HepG2 (cell line): ENCODE data around the gene BOLL. TPM values are rescaled to one million over a fixed set of nuclear protein-coding genes. Genes with fewer than 3 reads are reported as not detected.

Experiments
- ATF5 ChIP-seq: sonication (generic); formaldehyde crosslinking; IDR thresholded peaks from 2 replicates; pipeline ENCODE4 v1.4.0; 2020; ENCODE audit warnings: mild to moderate bottlenecking, low read depth, missing genetic modification reagents
- CSRNP2 ChIP-seq: sonication (generic); formaldehyde crosslinking; conservative IDR thresholded peaks from 2 replicates; pipeline ENCODE4 v1.8.0; 2022; ENCODE audit warnings: low read depth, missing genetic modification reagents
- DMTF1 ChIP-seq: sonication (generic); formaldehyde crosslinking; IDR thresholded peaks from 2 replicates; pipeline ENCODE4 v1.4.0; 2020; ENCODE audit warnings: mild to moderate bottlenecking, missing genetic modification reagents
- ELF3 ChIP-seq: IDR thresholded peaks from 2 replicates; pipeline ENCODE4 v1.6.1; 2016; ENCODE audit warnings: missing genetic modification reagents, missing compliant biosample characterization
- GMEB1 ChIP-seq: sonication (generic); formaldehyde crosslinking; IDR thresholded peaks from 2 replicates; pipeline ENCODE4 v1.5.1; 2020; ENCODE audit warnings: missing genetic modification reagents, mild to moderate bottlenecking, borderline replicate concordance
- HNF4A ChIP-seq: sonication (generic); formaldehyde crosslinking; IDR thresholded peaks from 2 replicates; pipeline ENCODE4 v1.4.0; 2020; ENCODE audit warnings: missing genetic modification reagents
- JARID2 ChIP-seq: sonication (generic); formaldehyde crosslinking; IDR thresholded peaks from 2 replicates; pipeline ENCODE4 v1.8.1; 2023; ENCODE audit warnings: missing genetic modification reagents, inconsistent platforms; ENCODE audit not compliant: insufficient replicate concordance
- REPIN1 ChIP-seq: sonication (generic); formaldehyde crosslinking; IDR thresholded peaks from 2 replicates; pipeline ENCODE4 v1.8.0; 2022; ENCODE audit warnings: missing genetic modification reagents, low read depth, mild to moderate bottlenecking, borderline replicate concordance
- TP53 ChIP-seq: sonication (generic); formaldehyde crosslinking; conservative IDR thresholded peaks from 2 replicates; pipeline ENCODE4 v1.4.0; 2020; ENCODE audit warnings: missing genetic modification reagents
- XRCC5 ChIP-seq: fragments of 200-400 bp; formaldehyde crosslinking; optimal IDR thresholded peaks from 2 replicates; pipeline ENCODE3; 2017; ENCODE audit warnings: mild to moderate bottlenecking, low read length
- ZBED4 ChIP-seq: sonication (generic); formaldehyde crosslinking; IDR thresholded peaks from 2 replicates; pipeline ENCODE4 v1.4.0; 2020; ENCODE audit warnings: missing genetic modification reagents, borderline replicate concordance
- ZBTB3 ChIP-seq: sonication (generic); formaldehyde crosslinking; IDR thresholded peaks from 2 replicates; pipeline ENCODE4 v1.4.0; 2020; ENCODE audit warnings: low read depth, mild to moderate bottlenecking, moderate library complexity, missing genetic modification reagents, borderline replicate concordance
- ZNF34 ChIP-seq: sonication (generic); formaldehyde crosslinking; IDR thresholded peaks from 2 replicates; pipeline ENCODE4 v1.4.0; 2020; ENCODE audit warnings: mild to moderate bottlenecking, missing genetic modification reagents, borderline replicate concordance
- ZNF652 ChIP-seq: IDR thresholded peaks from 2 replicates; pipeline ENCODE4 v1.6.1; 2016; ENCODE audit warnings: low read depth, borderline replicate concordance
- ZNF703 ChIP-seq: sonication (generic); formaldehyde crosslinking; IDR thresholded peaks from 2 replicates; pipeline ENCODE4 v1.5.1; 2020; ENCODE audit warnings: missing genetic modification reagents, mild to moderate bottlenecking, moderate library complexity, borderline replicate concordance
- ZNF777 ChIP-seq: sonication (generic); formaldehyde crosslinking; IDR thresholded peaks from 2 replicates; pipeline ENCODE4 v1.4.0; 2020; ENCODE audit warnings: missing genetic modification reagents
- polyA plus RNA-seq, 8 experiments: library from polyadenylated mRNA; depleted of rRNA in 3 of 8; stranded (reverse) in 7 of 8; unstranded in 1 of 8; fragments of >200 nt; fragmentation: Illumina TruSeq in 4 of 8; extraction: Trizol in 4 of 8; gene quantifications; 2 replicates each; pipeline versions ENCODE4 v1.2.1 to v1.2.3, GENCODE V29; 2011 to 2016; ENCODE audit warnings: low read depth in 4 of 8, missing spikeins in 1 of 8, mixed read lengths in 1 of 8; ENCODE audit not compliant: insufficient read depth in 1 of 8
- total RNA-seq, 5 experiments: library from RNA; depleted of rRNA; stranded (reverse); fragments of >200 nt; fragmentation: Illumina TruSeq; extraction: Trizol; gene quantifications; 2 replicates each; pipeline ENCODE4 v1.2.3, GENCODE V29; 2016; ENCODE audit warnings: low read depth in 1 of 5

The BOLL gene
- total and polyA plus RNA-seq, 2 of the 13 experiments (the other 11 are each of a cell fraction or from before 2014, with no cell fraction given): not detected

GRCh38 chr2:197705912-197706838 is 78.9 kb downstream of the BOLL start (continued):
- TF ChIP-seq ZBED4 (CRISPR knock-in tag) (no peak), GMEB1 (CRISPR knock-in tag) (no peak), ZBTB3 (CRISPR knock-in tag) (no peak; the same call in 1 of the 2 replicates), ZNF703 (0 out of 2 replicates have a peak, but pooled peaks have one; percentile 27), DMTF1 (no peak), ZNF652 (no peak), ATF5 (no peak), CSRNP2 (no peak), TP53 (CRISPR knock-in tag) (no peak), JARID2 (CRISPR knock-in tag) (no peak), ZNF34 (CRISPR knock-in tag) (no peak), ELF3 (CRISPR knock-in tag) (no peak), ZNF777 (CRISPR knock-in tag) (0 out of 2 replicates have a peak, but pooled peaks have one; percentile 79), REPIN1 (CRISPR knock-in tag) (peak; percentile 35; the same call in 1 of the 2 replicates), XRCC5 (no peak), HNF4A (CRISPR knock-in tag) (no peak)
